ENCODE measurements around the gene ZNF652. TPM values are rescaled to one million over a fixed set of nuclear protein-coding genes. Genes with fewer than 3 reads are reported as not detected.

ZNF652 gene
- total RNA-seq, 1 experiment from 2014 or later, result 13.0 TPM

DNA sequence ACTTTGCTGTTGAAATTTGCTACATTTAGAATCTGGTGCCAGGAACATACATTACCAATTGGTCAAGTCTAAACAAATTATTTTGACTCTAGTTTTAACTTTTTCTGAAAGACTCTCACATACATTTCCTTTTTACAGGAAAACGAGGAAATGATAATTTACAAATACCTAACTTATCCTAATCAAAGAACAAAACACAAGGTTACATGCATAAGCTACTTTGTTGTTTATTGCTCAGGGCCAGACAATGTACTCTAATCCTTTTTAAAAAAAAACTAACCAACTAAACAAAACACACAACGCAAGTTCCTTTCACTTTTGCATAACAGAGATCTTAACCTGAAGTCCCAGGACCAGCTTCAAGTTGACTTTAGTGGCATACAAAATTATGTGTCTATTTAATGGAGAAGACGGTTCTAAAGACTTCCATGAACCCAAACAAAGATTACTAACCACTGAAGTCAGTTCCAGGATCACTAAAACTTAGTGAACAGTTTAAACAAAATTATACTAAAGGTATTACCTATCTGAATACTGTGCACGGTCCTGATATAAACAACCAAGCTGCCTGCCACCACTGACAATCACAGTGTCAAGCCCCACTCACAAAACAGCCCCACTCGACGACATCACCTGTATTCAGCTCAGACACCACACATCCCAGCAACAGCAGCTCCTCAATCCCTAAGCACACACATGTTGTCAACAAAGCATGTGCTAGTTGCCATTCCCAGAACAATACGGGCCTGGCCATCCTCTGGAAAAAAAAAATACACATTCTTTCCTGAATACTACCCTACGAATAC, 1.9 kb downstream of the ZNF652 start:
- peak; percentile 20 for DNase-seq (ENCODE audit: low spot score)

DNA sequence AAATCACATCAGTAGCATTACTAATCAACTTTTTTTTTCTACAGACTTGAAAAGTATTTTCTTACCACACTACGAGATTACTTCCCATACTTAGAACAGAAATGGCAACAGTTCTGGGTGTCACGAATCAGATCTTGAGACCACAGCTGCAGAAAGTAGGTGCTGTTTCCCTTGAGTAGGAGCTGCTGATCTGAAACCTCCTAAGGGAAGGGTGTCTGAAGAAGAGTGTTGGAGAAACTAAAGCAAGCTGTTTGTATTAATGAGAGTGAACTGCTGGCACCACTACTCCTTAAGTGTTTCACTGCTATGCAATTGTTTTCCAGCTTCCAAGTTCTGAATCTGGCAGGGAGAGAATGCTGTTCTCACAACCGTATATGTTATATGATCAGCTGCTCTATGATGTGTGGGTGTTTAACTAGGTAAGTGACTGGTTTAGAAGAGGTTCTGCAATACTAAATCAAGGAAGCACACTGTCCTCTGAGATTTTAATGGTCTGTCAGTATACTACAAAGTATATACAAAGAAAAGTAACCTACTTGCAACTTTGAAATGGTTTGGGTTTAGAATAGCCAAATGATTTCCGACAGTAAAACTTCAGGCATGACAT, 3.3 kb downstream of the ZNF652 start:
- no peak for DNase-seq (ENCODE audit: low spot score)

DNA sequence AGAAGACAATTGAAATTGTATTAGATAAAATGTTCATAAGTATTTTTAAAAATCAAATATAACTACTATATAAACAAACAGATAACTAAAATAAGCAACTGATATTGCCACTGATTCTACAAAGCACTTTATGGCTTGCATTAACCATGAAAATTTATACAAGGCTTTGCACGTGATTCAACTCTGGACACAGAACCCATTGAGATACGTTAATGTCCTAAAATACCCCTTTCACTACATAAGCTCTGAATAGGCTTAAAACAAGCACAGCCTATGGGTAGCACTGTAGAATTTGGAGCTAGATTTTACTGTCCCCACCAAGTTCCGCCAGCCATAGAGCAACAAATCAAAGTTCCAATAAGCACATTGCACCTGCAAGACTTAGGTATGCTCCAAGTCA, 4.5 kb downstream of the ZNF652 start:
- no peak for DNase-seq (ENCODE audit: low spot score)

DNA sequence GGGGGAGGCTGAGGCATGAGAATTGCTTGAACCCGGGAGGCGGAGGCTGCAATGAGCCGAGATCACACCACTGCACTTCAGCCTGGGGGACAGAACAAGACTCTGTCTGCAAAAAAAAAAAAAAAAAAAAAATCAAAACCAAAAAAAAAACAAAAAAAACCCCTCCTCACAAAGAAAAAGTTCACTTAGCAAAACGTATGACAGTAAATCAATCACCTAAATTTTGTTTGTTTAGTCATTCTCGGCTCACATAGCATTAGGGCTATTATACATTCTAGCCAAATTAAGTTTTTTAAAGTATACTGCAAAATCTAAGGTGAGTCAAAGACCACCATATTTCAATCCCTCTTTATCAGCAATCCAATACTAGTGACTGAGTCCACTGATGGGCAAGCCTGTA, 5.7 kb downstream of the ZNF652 start:
- no peak for DNase-seq (ENCODE audit: low spot score)

DNA sequence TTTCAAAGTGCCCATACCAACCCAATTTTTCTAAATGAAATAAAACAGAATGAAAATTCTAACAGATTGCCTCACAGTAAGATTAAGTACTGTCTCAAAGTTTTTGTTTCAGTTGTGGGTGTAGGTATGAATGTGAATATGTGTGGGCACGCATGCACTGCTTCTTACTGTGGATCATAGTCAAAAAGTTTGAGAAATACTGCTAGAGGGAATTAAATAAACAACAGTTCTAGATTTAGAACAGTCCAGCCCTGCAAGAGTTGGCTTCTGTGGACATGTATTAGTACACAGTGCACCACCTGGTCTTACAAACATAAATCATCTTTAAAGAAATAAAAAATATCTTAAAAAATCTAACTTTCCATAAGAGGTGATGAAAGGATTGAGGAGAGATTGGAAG, 8.4 kb downstream of the ZNF652 start:
- no peak for DNase-seq (ENCODE audit: low spot score)

DNA sequence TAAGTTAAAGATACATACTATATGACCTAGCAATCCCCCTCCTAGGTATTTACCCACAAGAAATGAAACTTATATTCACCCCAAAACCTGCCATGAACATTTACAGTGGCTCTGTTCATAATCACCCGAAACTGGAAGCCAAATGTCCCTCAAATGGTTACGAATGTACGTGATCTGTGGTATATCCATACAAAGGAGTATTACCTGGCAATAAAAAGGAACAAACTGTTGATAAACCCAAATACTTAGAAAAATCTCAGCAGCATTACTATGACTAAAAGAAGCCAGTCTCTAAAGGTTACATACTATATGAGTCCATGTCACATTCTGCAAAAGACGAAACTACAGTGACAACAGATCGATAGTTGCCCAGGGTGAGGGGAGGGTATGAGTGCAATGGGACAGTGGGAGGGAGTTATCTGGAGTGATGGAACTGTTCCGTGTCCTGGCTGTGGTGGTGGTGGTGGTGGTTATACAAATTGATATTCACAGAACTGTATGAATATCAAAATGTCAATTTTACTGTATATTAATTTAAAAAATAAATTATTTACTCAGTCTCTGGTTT, 9.4 kb downstream of the ZNF652 start:
- no peak for DNase-seq (ENCODE audit: low spot score)

DNA sequence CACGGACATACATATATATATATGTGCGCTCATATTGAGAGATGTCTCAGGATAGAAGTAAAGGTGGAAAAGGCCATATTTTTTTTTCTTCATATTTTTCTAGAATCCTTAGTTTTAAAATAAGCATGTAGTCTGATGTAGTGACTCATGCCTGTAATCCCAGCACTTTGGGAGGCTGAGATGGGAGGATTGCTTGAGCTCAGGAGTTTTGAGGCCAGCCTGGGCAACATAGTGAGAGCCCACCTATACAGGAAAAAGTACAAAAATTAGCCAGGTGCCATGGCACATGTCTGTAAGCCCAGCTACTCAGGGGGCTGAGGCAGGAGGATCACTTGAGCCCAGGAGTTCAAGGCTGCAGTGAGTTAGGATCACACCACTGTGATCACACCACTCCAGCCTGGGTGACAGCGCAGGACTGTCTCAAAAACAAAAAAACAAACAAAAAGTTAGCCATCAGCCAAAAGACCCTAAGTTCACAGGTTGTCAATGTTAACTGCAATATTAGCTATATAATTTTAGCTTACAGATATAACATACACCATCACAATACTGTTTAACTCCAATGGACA, 10.4 kb downstream of the ZNF652 start:
- no peak for DNase-seq (ENCODE audit: low spot score)

DNA sequence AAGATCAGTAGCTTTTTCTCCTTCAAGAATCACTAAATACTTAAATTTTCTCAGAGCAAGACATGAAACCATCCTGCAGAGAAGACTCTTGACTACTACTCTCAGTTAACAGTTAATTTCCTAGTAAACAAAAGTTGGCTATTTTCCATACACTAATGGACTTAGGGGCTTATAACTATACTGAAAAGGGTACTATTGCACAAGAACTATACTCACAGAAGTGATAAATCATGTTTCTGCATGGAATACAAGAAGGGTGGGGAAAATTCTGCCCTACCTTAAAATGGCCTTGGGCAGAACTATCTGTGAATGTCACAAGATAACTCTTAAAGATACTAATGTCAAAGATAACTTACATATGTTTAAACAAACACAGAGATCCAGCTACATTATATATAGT, 12.5 kb downstream of the ZNF652 start:
- no peak for DNase-seq (ENCODE audit: low spot score)

DNA sequence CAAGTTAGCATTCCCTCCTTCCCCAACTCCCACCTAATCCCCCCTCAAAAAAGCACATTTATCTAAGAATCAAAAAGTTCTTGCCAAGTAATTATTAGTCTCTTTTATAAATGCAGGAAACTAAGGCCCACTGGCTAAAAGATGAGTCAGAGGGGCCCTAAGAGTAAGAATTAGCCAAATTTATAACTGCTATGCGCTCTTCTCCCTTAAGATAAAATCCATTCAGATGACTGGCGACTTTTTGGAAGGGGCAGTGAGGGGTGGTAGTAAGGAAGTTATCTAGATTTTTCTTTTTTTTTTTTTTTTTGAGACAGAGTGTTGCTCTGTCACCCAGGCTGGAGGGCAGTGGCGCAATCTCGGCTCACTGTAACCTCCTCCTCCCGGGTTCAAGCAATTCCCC, 17.1 kb downstream of the ZNF652 start:
- no peak for DNase-seq (ENCODE audit: low spot score)

DNA sequence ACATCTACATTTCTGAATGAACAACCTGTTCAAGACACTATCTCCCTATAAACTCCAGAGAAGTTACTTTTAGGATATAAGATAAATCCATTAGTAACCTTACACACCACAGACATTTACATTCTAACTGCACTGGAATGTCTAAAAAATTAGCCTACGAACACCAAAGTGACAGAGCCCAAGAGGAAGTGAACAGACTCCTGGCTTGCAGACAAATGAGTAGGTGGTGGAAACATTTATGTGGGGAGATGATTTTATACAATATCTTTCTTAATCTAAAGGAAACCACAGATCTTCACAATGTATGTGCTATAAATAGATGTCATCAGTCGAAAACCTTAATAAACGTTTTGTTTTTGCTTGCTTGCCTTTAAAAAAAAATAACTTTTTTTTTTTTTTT, 18.8 kb downstream of the ZNF652 start:
- no peak for DNase-seq (ENCODE audit: low spot score)

DNA sequence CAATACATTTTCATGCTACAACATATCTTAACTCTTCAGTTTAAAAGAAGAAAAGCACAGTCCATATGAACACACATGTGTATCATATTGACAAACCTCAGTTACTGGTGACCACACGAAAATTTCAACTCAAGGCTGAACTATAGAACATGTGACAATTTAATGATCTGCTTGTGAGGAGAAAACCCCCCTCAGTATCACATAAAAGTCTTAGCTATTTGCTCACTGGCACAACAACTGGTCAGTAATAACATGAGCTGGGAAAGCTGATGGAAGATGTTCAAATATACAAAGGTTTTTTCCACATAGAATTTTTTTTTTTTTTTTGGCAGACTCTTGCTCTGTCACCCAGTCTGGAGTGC, 19.5 kb downstream of the ZNF652 start:
- DNase-seq (ENCODE audit: low spot score), result no peak

DNA sequence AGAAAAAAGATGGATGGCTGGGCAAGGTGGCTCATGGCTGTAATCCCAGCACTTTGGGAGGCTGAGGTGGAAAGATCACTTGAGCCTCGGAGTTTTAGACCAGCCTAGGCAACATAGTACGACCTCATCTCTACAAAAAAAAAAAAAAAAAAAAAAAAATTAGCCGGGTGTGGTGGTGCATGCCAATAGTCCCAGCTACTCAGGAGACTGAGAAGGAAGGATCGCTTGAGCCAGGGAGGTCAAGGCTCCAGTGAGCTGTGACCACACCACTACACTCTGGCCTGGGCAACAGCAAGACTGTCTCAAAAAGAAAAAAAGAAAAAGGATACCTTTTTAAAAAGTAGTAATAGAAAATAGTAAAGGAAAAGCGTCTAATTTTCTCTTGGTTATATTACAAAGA, 20.7 kb downstream of the ZNF652 start:
- DNase-seq (ENCODE audit: low spot score), result no peak

DNA sequence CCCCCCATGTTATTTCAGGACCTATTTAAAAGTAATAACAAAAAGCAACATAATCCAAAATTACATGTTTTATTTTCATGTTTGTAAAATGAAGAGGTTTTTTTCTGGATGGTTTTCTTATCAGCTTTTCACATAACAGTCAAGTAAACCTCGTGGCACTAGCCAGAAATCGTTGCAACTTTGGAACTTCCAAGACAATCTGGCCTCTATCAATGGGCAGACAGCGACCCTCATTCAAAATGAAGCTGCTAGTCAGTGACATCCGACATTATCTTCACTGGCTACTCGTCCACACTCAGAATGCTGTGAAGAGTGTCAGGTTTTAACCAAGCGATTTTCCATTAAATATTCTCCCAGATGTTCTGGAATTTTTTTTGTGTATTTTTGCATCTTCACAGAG, 22.7 kb downstream of the ZNF652 start:
- DNase-seq (ENCODE audit: low spot score), result no peak

DNA sequence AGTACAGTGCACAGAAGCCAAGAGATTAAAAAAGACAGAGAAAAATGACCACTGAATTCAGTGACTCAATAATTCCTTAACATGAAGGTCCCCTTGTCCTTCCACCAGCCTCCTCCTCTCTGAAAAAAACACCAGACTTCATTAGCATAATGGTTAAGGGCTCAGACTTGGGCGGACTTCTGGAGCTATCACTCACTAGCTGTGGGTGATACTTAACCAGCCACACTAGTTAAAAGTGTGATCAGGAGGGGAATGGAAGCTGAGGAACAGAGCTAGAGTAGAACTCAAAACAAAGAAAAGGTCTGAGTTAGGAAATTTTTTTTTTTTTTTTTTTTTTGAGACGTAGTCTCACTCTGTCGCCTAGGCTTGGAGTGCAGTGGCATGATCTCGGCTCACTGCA, 23.2 kb downstream of the ZNF652 start:
- no peak for DNase-seq (ENCODE audit: low spot score)

DNA sequence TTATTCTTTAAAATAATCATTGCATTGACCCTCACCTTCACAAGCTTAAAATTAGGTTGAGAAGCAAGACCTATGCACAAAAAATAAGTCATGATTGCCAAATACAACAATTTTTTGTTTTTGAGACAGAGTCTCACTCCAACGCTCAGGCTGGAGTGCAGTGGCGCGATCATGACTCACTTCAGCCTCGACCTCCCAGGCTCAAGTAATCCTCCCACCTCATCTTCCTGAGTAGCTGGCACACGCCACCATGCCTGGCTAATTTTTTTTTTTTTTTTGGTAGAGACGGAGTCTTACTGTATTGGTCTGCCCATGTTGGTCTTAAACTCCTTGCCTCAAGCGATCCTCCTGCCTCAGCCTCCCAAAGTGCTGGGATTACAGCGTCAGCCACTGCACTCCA, 24.2 kb downstream of the ZNF652 start:
- DNase-seq (ENCODE audit: low spot score), result no peak

DNA sequence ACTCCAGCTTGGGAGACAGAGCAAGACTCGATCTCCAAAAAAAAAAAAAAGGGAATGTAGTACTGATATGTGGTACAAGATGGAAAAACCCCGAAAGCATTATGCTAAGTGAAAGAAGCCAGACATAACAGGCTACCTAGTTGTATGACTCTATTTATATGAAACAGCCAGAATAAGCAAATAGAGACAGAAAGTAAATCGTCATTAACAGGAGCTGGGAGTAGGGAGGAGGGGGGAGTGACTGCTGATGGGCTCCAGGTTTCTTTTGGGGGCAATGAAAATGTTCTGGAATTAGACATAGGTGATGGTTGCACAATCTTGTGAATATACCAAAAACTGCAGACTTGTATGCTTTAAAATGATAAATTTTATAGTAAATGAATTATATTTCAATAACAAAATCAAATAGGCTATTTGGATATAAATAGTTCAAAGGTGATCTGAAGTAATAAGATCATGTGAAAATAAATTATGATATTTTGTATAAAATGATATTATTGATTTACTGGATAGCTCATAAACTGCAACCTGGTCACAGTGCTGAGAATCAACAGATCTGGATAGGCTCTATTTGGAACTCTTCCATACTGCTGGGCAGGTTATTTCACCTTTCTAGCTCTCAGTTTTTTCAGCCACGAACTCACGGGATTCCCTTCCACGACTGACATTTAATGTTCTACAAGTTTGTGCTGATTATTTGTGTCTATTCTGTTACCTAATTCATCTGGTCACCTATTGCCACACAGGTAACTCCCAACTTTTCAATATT, 27.1 kb downstream of the ZNF652 start:
- DNase-seq (ENCODE audit: low spot score), result no peak

DNA sequence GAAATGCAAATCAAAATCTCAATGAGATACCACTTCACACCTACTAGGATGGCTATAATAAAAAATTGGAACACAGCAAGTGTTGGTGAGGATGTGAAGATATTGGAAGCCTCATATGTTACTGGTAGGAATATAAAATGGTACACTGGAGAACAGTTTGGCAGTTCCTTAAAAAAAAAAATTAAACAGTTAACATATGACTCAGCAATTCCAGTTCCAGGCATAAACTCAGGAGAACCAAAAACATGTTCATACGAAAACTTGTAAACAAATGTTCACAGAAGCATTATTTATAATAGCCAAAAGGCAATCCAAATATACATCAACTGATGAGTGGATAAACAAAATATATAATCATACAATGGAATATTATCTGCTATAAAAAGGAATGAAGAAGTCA, 28.2 kb downstream of the ZNF652 start:
- no peak for DNase-seq (ENCODE audit: low spot score)

DNA sequence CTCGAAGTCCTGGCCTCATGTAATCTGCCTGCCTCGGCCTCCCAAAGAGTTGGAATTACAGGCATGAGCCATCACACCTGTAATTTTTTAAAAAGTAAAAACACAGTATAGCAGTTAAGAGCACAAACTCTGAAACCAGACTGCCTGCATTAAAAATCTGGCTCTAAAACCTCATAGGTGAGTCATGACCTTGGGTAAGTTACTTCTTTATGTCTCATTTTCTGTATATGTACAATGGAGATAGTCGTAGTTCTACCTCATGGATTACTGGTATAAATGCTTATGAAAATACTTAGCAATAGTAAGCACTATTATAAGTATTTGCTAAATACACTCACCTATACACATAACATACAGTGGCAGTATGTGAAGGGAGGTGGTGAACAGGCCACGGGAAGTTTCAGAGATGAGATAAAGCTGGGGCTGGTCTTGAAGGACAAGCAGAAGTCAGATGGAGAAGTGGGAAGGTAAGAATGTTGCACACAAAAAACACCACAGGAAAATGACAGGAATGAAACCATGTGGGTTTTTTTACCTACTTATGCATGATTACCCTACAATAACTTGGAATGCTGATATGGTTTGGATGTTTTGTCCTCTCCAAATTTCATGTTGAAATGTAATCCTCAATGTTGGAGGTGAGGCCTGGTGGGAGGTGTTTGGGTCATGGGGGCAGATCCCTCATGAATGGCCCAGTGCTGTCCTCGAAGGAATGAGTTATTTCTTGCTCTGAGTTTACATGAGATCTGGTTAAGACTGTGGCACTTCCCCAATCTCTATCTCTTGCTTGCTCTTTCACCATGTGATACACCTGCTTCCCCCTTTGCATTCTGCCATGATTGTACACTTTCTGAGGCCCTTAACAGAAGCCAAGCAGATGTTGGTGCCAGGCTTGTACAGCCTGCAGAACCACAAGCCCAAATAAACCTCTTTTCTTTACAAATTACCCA, 33.9 kb downstream of the ZNF652 start:
- no peak for DNase-seq (ENCODE audit: low spot score)

DNA sequence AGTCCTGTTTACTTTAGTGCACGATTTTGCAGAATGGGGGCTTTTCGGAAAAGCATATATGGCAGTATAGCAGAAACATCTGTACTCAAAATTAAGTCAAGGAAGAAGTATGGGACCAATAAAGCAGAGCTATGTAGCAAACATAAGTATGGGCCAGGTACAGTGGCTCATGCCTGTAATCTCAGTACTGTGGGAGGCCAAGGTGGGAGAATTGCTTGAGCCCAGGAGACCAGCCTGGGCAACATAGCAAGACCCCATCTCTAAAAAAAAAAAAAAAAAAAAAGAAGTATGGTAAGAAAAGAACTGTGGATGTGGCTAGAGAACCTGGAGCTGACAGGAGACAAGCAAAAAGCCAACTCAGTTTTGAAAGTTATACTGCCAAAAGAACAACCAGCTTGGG, 36.1 kb downstream of the ZNF652 start:
- no peak for DNase-seq (ENCODE audit: low spot score)

DNA sequence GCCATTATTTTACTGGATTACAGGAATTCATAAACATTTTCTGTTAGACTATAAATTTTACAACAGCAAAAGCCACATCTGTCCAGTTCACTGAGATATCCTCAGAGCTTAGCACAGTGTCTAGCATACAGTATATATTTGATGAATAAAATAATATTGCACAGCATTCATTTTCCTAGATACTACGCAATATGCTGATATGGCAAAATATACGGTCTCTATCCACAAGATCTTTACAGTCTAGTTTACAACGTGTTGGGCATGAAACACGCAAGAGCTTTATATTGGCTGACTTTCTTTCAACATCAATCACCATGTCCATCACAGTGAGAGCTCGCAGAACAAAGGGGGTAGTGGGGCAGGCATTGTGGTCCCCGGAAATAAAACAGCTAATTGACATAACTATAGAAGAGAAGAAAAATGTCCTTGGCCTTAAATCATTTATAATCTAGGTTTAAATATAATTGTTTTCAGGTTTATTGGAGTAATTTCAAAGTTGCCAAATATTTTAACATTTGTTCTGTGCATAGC, 43.5 kb downstream of the ZNF652 start:
- DNase-seq (ENCODE audit: low spot score), result no peak
